H1 (cell line): ENCODE results near the gene CARD11.

Experiments
- BRCA1 ChIP-seq: IDR thresholded peaks from 2 replicates; pipeline ENCODE4 v1.6.1; 2012; ENCODE audit warnings: low read depth, low read length, improper control_type of control experiment
- POLR2A ChIP-seq, 2 experiments: IDR thresholded peaks; 1 replicate in 1 of 2; 2 replicates in 1 of 2; pipeline ENCODE4 v1.6.1; 2011; ENCODE audit warnings: low read depth in 2 of 2, low read length in 2 of 2, mild to moderate bottlenecking in 2 of 2; ENCODE audit errors: control extremely low read depth in 1 of 2
- SP1 ChIP-seq: IDR thresholded peaks from 2 replicates; pipeline ENCODE4 v1.6.1; 2011; ENCODE audit warnings: low read depth, low read length
- TF ChIP-seq, protein P1 (sequence below), 3 experiments: IDR thresholded peaks; 1 replicate in 2 of 3; 2 replicates in 1 of 3; pipeline versions ENCODE4 v1.5.1 to v1.6.1; 2011; ENCODE audit warnings: low read length in 3 of 3, mild to moderate bottlenecking in 3 of 3, inconsistent platforms in 2 of 3, low read depth in 1 of 3, moderate library complexity in 1 of 3; ENCODE audit not compliant: insufficient read depth in 1 of 3; ENCODE audit errors: control extremely low read depth in 1 of 3

DNA sequence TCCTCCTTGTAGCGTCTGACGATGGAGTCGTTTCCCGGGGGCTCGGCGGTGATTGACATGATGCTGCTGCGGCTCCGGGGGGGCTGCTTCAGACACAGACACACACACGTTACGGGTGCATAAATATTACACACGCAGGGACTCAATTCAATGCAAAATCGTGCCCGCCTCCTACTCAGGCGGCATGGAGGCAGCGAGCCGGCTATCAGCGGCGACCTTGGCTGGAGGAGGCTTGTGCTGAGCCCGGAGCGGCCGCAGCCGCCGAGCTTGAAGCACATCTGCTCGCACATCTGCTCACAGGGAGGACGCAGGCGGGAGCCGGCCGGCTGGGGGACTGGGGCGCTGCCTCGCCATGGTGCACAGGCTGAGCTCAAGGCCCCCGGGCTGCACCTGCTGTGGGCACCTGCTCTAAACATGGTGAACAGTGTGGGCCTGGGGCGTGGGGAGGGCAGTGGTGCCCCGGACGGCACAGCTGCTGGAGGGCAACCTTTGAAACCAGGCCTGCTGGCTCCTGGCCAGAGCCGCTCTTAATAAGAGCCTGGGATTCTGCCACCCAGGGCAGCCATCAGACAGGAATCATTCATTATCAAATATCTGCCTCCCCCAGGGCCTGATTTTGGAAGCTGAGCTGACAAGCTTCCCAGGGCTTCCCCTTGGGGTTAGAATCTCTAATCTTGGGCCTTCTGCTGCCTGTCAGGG lies 114.9 kb downstream of the CARD11 start:
- TF ChIP-seq, protein P1, sequence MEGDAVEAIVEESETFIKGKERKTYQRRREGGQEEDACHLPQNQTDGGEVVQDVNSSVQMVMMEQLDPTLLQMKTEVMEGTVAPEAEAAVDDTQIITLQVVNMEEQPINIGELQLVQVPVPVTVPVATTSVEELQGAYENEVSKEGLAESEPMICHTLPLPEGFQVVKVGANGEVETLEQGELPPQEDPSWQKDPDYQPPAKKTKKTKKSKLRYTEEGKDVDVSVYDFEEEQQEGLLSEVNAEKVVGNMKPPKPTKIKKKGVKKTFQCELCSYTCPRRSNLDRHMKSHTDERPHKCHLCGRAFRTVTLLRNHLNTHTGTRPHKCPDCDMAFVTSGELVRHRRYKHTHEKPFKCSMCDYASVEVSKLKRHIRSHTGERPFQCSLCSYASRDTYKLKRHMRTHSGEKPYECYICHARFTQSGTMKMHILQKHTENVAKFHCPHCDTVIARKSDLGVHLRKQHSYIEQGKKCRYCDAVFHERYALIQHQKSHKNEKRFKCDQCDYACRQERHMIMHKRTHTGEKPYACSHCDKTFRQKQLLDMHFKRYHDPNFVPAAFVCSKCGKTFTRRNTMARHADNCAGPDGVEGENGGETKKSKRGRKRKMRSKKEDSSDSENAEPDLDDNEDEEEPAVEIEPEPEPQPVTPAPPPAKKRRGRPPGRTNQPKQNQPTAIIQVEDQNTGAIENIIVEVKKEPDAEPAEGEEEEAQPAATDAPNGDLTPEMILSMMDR (IDR thresholded peaks at IDR 0.05; ENCODE audit: control extremely low read depth in 1 of 3, insufficient read depth in 1 of 3, low read depth in 1 of 3, low read length in 3 of 3) = no peak
- TF ChIP-seq SP1 = no peak
- no peak for TF ChIP-seq POLR2A (IDR thresholded peaks at IDR 0.05; ENCODE audit: control extremely low read depth in 1 of 2, low read depth in 2 of 2, low read length in 2 of 2)
- TF ChIP-seq BRCA1 = no peak
